NK-92 treated with Interleukin-12 subunit alpha and Interleukin-12 subunit beta, amount 100 ng/mL, for 24 hours (cell line): ENCODE measurements around the gene ASPHD2.

Experiments
- DNase-seq: peaks from one replicate; lab custom pipeline; 2025; lab: John Stamatoyannopoulos, UW

Gene ASPHD2

GRCh38 chr22:26476705-26477340 is 47.8 kb downstream of the ASPHD2 start:
- DNase-seq, result no peak

GRCh38 chr22:26477341-26477731 is 48.3 kb downstream of the ASPHD2 start:
- DNase-seq, result no peak

- no peak for DNase-seq
Measured at GRCh38 chr22:26479043-26479791, 50.2 kb downstream of the ASPHD2 start.

- DNase-seq, result no peak
Measured at GRCh38 chr22:26479792-26480610, 50.9 kb downstream of the ASPHD2 start.

GRCh38 chr22:26480611-26480932 is 51.5 kb downstream of the ASPHD2 start:
- DNase-seq, result no peak

GRCh38 chr22:26481112-26481693 is 52.1 kb downstream of the ASPHD2 start:
- DNase-seq, result no peak

- no peak for DNase-seq
Measured at GRCh38 chr22:26481694-26482093, 52.6 kb downstream of the ASPHD2 start.

GRCh38 chr22:26482161-26482560 is 53.1 kb downstream of the ASPHD2 start:
- DNase-seq, result no peak

GRCh38 chr22:26483043-26483438 is 54.0 kb downstream of the ASPHD2 start:
- DNase-seq, result no peak

- DNase-seq, result peak; percentile 72
Measured at GRCh38 chr22:26483439-26484359, 54.6 kb downstream of the ASPHD2 start, which contains the start of the genes HPS4 and SRRD. Gene HPS4 (minus strand): TSS chr22:26483783. CDS start chr22:26481762, 2,021 bp downstream. Gene SRRD (plus strand): TSS chr22:26483877. CDS start chr22:26483891, 14 bp downstream.

- no peak for DNase-seq
Measured at GRCh38 chr22:26484360-26484706, 55.3 kb downstream of the ASPHD2 start.

- DNase-seq, result no peak
Measured at GRCh38 chr22:26485013-26485412, 56.0 kb downstream of the ASPHD2 start.

- DNase-seq, result no peak
Measured at GRCh38 chr22:26485806-26486390, 56.8 kb downstream of the ASPHD2 start.

GRCh38 chr22:26486394-26486793 is 57.3 kb downstream of the ASPHD2 start:
- no peak for DNase-seq

GRCh38 chr22:26487996-26488395 is 58.9 kb downstream of the ASPHD2 start:
- DNase-seq, result no peak

GRCh38 chr22:26489447-26490036 is 60.5 kb downstream of the ASPHD2 start:
- DNase-seq, result no peak

GRCh38 chr22:26492220-26492619 is 63.2 kb downstream of the ASPHD2 start:
- no peak for DNase-seq

GRCh38 chr22:26494506-26494905 is 65.4 kb downstream of the ASPHD2 start:
- DNase-seq, result no peak
